ENCODE results near the gene DLGAP3.

DLGAP3 gene

GRCh38 chr1:34901919-34902318 lies 27.5 kb downstream of the DLGAP3 start:
- no peak for DNase-seq
- Mint-ChIP-seq H3K27me3 (peaks cover 8% of the 10 kb centered on the region), H3K4me3 (no peak overlapping the region), H3K4me1 (no peaks in the 10 kb centered on the region), H3K27ac (no peak overlapping the region), H3K36me3 (ENCODE audit: low read depth) (no peaks in the 10 kb centered on the region), H3K9me3 (no peaks in the 10 kb centered on the region)
- no peak for ATAC-seq

DNA sequence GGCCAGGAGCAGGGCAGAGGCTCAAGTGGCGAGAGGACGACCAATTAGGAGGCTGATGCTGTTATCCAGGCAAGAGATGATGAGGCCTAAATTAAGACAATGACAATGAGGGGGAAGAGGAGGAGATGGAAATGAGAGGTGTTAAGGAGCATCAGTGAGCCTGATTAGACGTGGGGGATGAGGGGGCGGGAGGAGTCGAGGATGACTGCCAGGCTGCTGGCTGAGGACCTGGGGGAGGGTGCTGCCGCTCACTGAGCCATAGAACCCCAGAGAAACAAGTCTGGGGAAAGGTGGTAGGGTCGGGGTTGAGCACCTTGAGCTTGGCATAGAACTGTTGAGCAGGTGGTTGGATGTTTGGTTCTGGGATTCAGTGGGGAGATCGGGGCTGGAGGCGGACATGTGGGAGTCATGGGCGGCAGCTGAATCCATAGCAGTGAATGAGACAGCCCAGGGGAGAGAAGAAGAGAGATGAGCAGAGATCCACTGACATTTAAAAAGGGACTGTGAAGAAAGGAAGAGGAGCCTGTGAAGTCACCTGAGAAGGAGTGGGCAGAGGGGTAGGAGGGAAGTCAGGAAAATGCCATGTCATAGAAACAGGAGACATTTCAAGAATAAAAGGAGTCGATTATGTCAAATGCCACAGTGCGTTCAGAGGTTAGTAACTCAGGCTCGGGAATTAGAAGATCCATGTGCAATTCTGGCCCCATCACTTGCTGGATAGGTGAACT lies 28.5 kb downstream of the DLGAP3 start:
- no peak for DNase-seq
- no peaks in the 10 kb centered on the region for H3K36me3 Mint-ChIP-seq (ENCODE audit: low read depth)
- no peak overlapping the region for H3K27ac Mint-ChIP-seq
- H3K27me3 Mint-ChIP-seq, result peaks cover 8% of the 10 kb centered on the region
- no peak overlapping the region for H3K4me3 Mint-ChIP-seq
- H3K4me1 Mint-ChIP-seq, result no peaks in the 10 kb centered on the region
- no peak for ATAC-seq
- H3K9me3 Mint-ChIP-seq, result no peaks in the 10 kb centered on the region

DNA sequence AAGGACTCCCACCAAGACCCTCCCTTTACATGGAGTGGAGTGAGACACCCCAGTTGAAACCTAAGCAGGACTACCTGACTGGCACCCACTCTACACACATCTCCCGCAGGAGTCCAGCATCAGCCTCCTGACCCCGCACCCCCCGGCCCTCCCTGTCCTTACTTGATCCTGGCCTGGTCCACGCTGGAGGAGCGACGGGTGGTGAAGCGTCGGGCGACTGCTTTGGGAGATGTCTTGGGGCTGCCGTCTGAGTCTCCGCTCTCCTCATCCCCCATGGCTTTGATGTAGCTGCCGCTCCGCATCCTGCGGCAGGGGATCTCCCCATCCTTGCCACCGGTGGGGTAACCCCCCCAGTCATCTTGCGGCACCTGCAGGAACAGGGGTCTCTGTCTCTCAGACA lies 29.5 kb downstream of the DLGAP3 start:
- Mint-ChIP-seq H3K36me3 (ENCODE audit: low read depth) (no peaks in the 10 kb centered on the region), H3K27ac (no peak overlapping the region), H3K4me1 (no peaks in the 10 kb centered on the region), H3K4me3 (no peak overlapping the region), H3K9me3 (no peaks in the 10 kb centered on the region), H3K27me3 (peaks cover 8% of the 10 kb centered on the region)
- DNase-seq (no peak), ATAC-seq (no peak)

DNA sequence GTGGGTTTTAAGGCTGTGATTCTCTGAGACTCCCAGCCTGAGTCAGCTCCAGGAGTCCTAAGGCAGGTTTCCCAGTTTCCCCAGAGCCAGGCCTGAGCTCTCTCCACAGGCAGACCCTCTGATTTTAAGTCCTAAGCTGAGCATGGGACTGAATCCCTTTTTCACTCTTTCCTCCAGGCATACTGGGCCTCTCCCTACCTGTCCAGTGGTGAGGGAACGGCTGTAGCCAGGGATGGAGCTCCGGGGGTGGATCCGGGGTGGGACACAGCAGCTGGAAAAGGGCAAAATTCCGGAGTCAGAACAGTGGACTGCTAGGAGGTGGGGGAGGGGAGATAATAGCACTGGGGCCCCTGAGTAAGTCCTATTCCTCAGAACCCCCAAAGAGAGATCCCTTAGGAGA lies 30.0 kb downstream of the DLGAP3 start:
- DNase-seq, result no peak
- H3K9me3 Mint-ChIP-seq, result no peaks in the 10 kb centered on the region
- peaks cover 8% of the 10 kb centered on the region for H3K27me3 Mint-ChIP-seq
- H3K4me1 Mint-ChIP-seq, result no peaks in the 10 kb centered on the region
- H3K36me3 Mint-ChIP-seq (ENCODE audit: low read depth), result no peaks in the 10 kb centered on the region
- no peak for ATAC-seq
- no peak overlapping the region for H3K27ac Mint-ChIP-seq
- H3K4me3 Mint-ChIP-seq, result no peak overlapping the region

DNA sequence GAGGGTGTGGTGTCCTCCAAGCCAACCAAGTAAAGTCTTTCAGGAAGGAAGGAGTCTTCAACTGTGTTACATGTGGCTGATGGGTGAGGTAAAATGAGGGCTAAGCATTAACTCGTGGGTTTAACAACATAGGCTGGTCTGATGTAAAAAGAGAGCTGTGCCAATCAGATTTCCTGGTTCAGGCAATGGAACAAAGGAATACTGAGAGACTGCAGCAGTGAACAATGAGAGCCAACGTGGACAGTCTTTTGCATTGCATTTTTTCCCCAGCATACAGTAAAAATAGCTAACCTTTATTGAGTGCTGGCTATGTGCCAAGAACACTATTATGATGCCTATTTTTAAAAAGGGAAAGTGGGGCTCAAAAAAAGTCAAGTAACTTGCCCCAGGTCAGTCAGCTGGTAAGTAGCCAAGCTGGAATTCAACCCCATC lies 31.1 kb downstream of the DLGAP3 start:
- H3K36me3 Mint-ChIP-seq (ENCODE audit: low read depth), result no peaks in the 10 kb centered on the region
- no peaks in the 10 kb centered on the region for H3K4me1 Mint-ChIP-seq
- H3K9me3 Mint-ChIP-seq, result peaks cover under 1% of the 10 kb centered on the region
- DNase-seq (no peak), ATAC-seq (no peak)
- H3K27me3 Mint-ChIP-seq, result peaks cover 8% of the 10 kb centered on the region
- no peak overlapping the region for H3K27ac Mint-ChIP-seq
- H3K4me3 Mint-ChIP-seq, result no peak overlapping the region

- ATAC-seq, result no peak
- Mint-ChIP-seq H3K36me3 (ENCODE audit: low read depth) (peaks cover under 1% of the 10 kb centered on the region), H3K27me3 (peaks cover 5% of the 10 kb centered on the region), H3K27ac (no peak overlapping the region), H3K9me3 (peaks cover 15% of the 10 kb centered on the region), H3K4me3 (no peak overlapping the region), H3K4me1 (no peaks in the 10 kb centered on the region)
- no peak for DNase-seq
These were observed 32.8 kb downstream of the DLGAP3 start for GRCh38 chr1:34896612-34897011.

GRCh38 chr1:34889705-34890104 lies 39.7 kb downstream of the DLGAP3 start:
- no peak overlapping the region for H3K27ac Mint-ChIP-seq
- peaks cover 17% of the 10 kb centered on the region for H3K27me3 Mint-ChIP-seq
- peaks cover 2% of the 10 kb centered on the region for H3K36me3 Mint-ChIP-seq (ENCODE audit: low read depth)
- H3K9me3 Mint-ChIP-seq, result peaks cover 17% of the 10 kb centered on the region
- ATAC-seq (no peak), DNase-seq (no peak)
- no peak overlapping the region for H3K4me3 Mint-ChIP-seq
- H3K4me1 Mint-ChIP-seq, result peaks cover 3% of the 10 kb centered on the region

GRCh38 chr1:34887593-34887992 lies 41.9 kb downstream of the DLGAP3 start:
- Mint-ChIP-seq H3K4me3 (no peak overlapping the region), H3K9me3 (peaks cover 12% of the 10 kb centered on the region), H3K27ac (no peak overlapping the region), H3K36me3 (ENCODE audit: low read depth) (peaks cover 2% of the 10 kb centered on the region), H3K4me1 (peaks cover 3% of the 10 kb centered on the region), H3K27me3 (peaks cover 37% of the 10 kb centered on the region)
- ATAC-seq, result no peak
- no peak for DNase-seq

DNA sequence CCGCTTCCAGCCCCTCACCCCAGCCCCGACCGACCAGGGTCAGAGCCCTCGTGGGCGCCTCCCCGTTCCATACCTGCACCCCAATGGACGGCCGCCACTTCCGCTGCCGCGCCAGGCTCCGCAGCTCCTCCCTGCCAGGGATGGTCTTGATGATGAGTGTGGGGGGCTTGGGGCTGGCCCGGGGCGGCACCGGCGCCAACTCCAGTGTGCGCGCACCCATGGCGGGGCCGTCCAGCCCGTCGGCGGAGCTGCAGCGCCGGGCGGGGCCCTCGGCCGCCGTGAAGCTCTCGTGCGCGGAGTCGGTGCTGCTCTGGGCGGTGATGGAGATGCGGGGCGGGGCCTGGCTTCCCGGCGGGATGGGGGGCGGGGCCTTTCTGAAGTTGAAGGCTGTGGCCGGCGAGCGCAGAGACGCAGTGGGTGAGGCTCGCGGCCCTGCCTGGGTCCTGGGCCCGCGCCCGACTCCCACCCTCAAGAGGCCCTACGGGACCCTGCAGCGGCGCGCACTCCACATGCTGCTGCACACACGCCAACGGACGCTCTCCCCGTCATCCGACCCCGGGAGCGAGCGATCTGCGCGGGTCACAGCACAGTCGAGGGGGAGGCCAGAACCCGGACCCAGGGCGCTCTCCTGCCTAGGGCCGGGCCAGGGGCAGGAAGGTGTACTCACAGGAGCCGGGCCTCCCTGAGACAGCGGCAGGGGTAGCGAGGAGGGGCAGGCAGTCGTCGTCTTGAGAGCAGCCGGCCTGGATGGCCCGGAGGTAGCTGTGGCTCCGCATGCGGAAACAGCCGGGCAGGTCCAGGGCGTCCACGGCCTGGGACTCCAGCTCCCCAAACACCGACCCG lies 43.8 kb downstream of the DLGAP3 start:
- peak; percentile 73 for DNase-seq
- peak overlapping the region; percentile 65 for H3K4me3 Mint-ChIP-seq
- peaks cover 3% of the 10 kb centered on the region for H3K4me1 Mint-ChIP-seq
- no peaks in the 10 kb centered on the region for H3K36me3 Mint-ChIP-seq (ENCODE audit: low read depth)
- ATAC-seq, result peak; percentile 79
- H3K27me3 Mint-ChIP-seq, result peaks cover 38% of the 10 kb centered on the region
- no peak overlapping the region for H3K27ac Mint-ChIP-seq
- H3K9me3 Mint-ChIP-seq, result no peaks in the 10 kb centered on the region

- no peak for ATAC-seq
- peaks cover 39% of the 10 kb centered on the region for H3K27me3 Mint-ChIP-seq
- H3K27ac Mint-ChIP-seq, result no peak overlapping the region
These were observed 44.5 kb downstream of the DLGAP3 start for GRCh38 chr1:34884961-34885360.

DNA sequence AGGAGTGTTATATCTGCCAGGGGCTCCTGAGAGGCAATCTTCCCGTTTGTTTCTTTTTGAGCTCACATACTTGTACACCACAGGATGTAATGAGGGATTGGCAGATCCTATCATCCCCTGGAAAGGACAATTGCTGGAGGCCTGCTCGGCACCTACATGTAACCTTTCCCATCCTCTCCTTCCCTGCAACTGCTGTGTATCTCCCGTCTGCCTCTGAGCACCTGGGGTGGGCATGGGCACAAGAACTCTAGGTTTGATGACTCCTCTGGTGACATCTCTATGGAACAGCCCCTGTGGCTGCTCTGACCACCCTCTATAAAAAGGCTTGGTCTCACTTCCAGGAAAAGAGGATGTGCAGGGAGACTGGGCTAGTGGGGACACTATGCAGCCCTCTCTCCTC lies 44.9 kb downstream of the DLGAP3 start:
- Mint-ChIP-seq H3K4me1 (peaks cover 3% of the 10 kb centered on the region), H3K4me3 (peak overlapping the region; percentile 65), H3K27me3 (peaks cover 43% of the 10 kb centered on the region), H3K36me3 (ENCODE audit: low read depth) (no peaks in the 10 kb centered on the region), H3K27ac (no peak overlapping the region), H3K9me3 (no peaks in the 10 kb centered on the region)
- ATAC-seq (no peak), DNase-seq (no peak)

More at GRCh38 chr1:34884961-34885360, 44.5 kb downstream of the DLGAP3 start:
- Mint-ChIP-seq H3K4me1 (peaks cover 3% of the 10 kb centered on the region), H3K9me3 (no peaks in the 10 kb centered on the region), H3K36me3 (ENCODE audit: low read depth) (no peaks in the 10 kb centered on the region), H3K4me3 (peak overlapping the region; percentile 65)
- DNase-seq, result no peak

GRCh38 chr1:34879230-34879629 lies 50.2 kb downstream of the DLGAP3 start:
- DNase-seq (no peak), ATAC-seq (no peak)
- Mint-ChIP-seq H3K27me3 (peaks cover 47% of the 10 kb centered on the region), H3K36me3 (ENCODE audit: low read depth) (no peaks in the 10 kb centered on the region), H3K9me3 (no peaks in the 10 kb centered on the region), H3K4me1 (no peaks in the 10 kb centered on the region), H3K4me3 (no peak overlapping the region), H3K27ac (no peak overlapping the region)

DNA sequence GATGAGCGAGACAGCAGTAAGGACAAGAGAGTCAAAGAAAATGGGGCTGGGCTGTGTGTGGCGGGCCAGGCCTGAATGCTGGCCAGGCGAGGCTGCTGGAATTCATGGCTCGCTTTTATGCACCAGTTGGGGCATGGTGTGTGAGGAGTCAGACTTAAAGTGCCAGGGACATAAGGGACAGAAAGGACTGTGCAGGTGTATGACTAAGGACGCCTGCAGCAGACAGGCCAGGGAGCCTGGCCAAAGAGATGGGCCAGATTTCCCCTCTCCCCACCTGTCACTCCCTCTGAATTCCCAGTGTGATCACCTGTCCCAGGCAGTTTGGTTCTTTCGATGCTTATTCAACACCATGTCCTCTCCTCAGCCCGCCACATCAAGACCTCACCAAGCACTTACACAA lies 53.0 kb downstream of the DLGAP3 start:
- Mint-ChIP-seq H3K36me3 (ENCODE audit: low read depth) (no peaks in the 10 kb centered on the region), H3K4me3 (no peak overlapping the region), H3K27ac (no peak overlapping the region), H3K4me1 (peaks cover 3% of the 10 kb centered on the region), H3K9me3 (no peaks in the 10 kb centered on the region), H3K27me3 (peaks cover 42% of the 10 kb centered on the region)
- ATAC-seq (no peak), DNase-seq (no peak)

GRCh38 chr1:34874296-34874952 lies 55.0 kb downstream of the DLGAP3 start:
- peaks cover 8% of the 10 kb centered on the region for H3K4me1 Mint-ChIP-seq
- H3K27me3 Mint-ChIP-seq, result peaks cover 41% of the 10 kb centered on the region
- no peak for ATAC-seq
- no peak overlapping the region for H3K27ac Mint-ChIP-seq
- H3K9me3 Mint-ChIP-seq, result no peaks in the 10 kb centered on the region
- no peak overlapping the region for H3K4me3 Mint-ChIP-seq
- no peak for DNase-seq
- H3K36me3 Mint-ChIP-seq (ENCODE audit: low read depth), result no peaks in the 10 kb centered on the region

- peaks cover 8% of the 10 kb centered on the region for H3K4me1 Mint-ChIP-seq
- DNase-seq, result no peak
- no peaks in the 10 kb centered on the region for H3K9me3 Mint-ChIP-seq
- no peak for ATAC-seq
- no peak overlapping the region for H3K4me3 Mint-ChIP-seq
- peaks cover 33% of the 10 kb centered on the region for H3K27me3 Mint-ChIP-seq
- no peaks in the 10 kb centered on the region for H3K36me3 Mint-ChIP-seq (ENCODE audit: low read depth)
- H3K27ac Mint-ChIP-seq, result no peak overlapping the region
These were observed 57.3 kb downstream of the DLGAP3 start for GRCh38 chr1:34872133-34872503.

Data from activated naive CD8-positive, alpha-beta T cell treated with anti-CD3 and anti-CD28 coated beads, Interleukin-2, amount 50 U/mL, for 24 hours (primary cell).